IMR-90 (cell line): ENCODE results near the gene CROCC2. TPM values are rescaled to one million over a fixed set of nuclear protein-coding genes. Genes with fewer than 3 reads are reported as not detected.
A peak's percentile ranks its signal among the peaks of the same experiment; 100 is the strongest.

Experiments used
- ATAC-seq: fragments of 200-7000 bp; cut with Tn5 transposase; 2 replicates; pipeline ENCODE4 v1.9.1; 2020; ENCODE audit warnings: low read depth, mild to moderate bottlenecking, moderate library complexity
- BruUV-seq: library from RNA; stranded (reverse); fragments of 400-500 nt; replicated peaks from 2 replicates; lab custom pipeline; 2021; lab: Mats Ljungman, UMichigan
- CTCF ChIA-PET: fragments of 300-600 bp; formaldehyde crosslinking; extraction: SDS; loops from one replicate; lab custom pipeline; 2021; ENCODE audit warnings: antibody characterized with exemption; lab: Yijun Ruan, JAX
- POLR2A ChIA-PET: fragments of 300-600 bp; sonication (Branson Sonifier 250); formaldehyde crosslinking; loops from one replicate; lab custom pipeline; 2022; ENCODE audit warnings: antibody characterized with exemption; ENCODE audit not compliant: unreplicated experiment; lab: Charles Lee
- DNase-seq: peaks from one replicate; pipeline ENCODE4 v3.0.0; 2013
- H2AFZ ChIP-seq: replicated peaks from 2 replicates; pipeline ENCODE3; 2013; ENCODE audit warnings: low read length, mild to moderate bottlenecking; ENCODE audit not compliant: poor library complexity
- H2AK5ac ChIP-seq: 2 replicates; pipeline ENCODE4 v1.6.1; 2013; ENCODE audit warnings: low read depth, low read length, inconsistent platforms
- H2AK9ac ChIP-seq: replicated peaks from 2 replicates; pipeline ENCODE3; 2013; ENCODE audit warnings: mild to moderate bottlenecking, low read depth, low read length, moderate library complexity; ENCODE audit not compliant: poor library complexity
- H2BK120ac ChIP-seq: 2 replicates; pipeline ENCODE4 v1.6.1; 2013; ENCODE audit warnings: low read depth, low read length, inconsistent platforms
- H2BK15ac ChIP-seq: 3 replicates; pipeline ENCODE4 v1.6.1; 2013; ENCODE audit warnings: low read depth, low read length, inconsistent platforms
- H2BK20ac ChIP-seq: 2 replicates; pipeline ENCODE4 v1.6.1; 2013; ENCODE audit warnings: low read depth, mild to moderate bottlenecking, inconsistent platforms, low read length, moderate library complexity
- H2BK5ac ChIP-seq: 2 replicates; pipeline ENCODE4 v1.6.1; 2013; ENCODE audit warnings: mild to moderate bottlenecking, low read depth, low read length, inconsistent platforms; ENCODE audit not compliant: poor library complexity, severe bottlenecking
- H3K14ac ChIP-seq: replicated peaks from 2 replicates; pipeline ENCODE4 v1.6.1; 2013; ENCODE audit warnings: low read depth, low read length, inconsistent platforms
- H3K18ac ChIP-seq: 2 replicates; pipeline ENCODE4 v1.6.1; 2013; ENCODE audit warnings: low read depth, low read length, control low read depth
- H3K23ac ChIP-seq: 2 replicates; pipeline ENCODE4 v1.6.1; 2013; ENCODE audit warnings: low read depth, low read length, inconsistent platforms
- H3K27ac ChIP-seq: 2 replicates; pipeline ENCODE4 v1.5.1; 2013; ENCODE audit warnings: mild to moderate bottlenecking, control low read depth, low read length; ENCODE audit not compliant: insufficient read depth
- H3K27me3 ChIP-seq: 2 replicates; pipeline ENCODE4 v1.6.1; 2013; ENCODE audit warnings: low read length; ENCODE audit not compliant: control insufficient read depth, insufficient read depth
- H3K36me3 ChIP-seq: 2 replicates; pipeline ENCODE4 v1.6.1; 2013; ENCODE audit warnings: low read length, mixed read lengths; ENCODE audit not compliant: control insufficient read depth, insufficient read depth
- H3K4ac ChIP-seq: 2 replicates; pipeline ENCODE4 v1.6.1; 2013; ENCODE audit warnings: low read depth, low read length, inconsistent platforms
- H3K4me1 ChIP-seq: 2 replicates; pipeline ENCODE4 v1.6.1; 2013; ENCODE audit warnings: low read length, mixed read lengths; ENCODE audit not compliant: control insufficient read depth, insufficient read depth
- H3K4me2 ChIP-seq: 2 replicates; pipeline ENCODE4 v1.6.1; 2013; ENCODE audit warnings: low read depth, mild to moderate bottlenecking, control low read depth, low read length, moderate library complexity
- H3K4me3 ChIP-seq: 2 replicates; pipeline ENCODE4 v1.5.1; 2013; ENCODE audit warnings: low read depth, mild to moderate bottlenecking, control low read depth, low read length, moderate library complexity; ENCODE audit not compliant: insufficient read depth
- H3K56ac ChIP-seq: 2 replicates; pipeline ENCODE4 v1.6.1; 2013; ENCODE audit warnings: low read length, inconsistent platforms; ENCODE audit not compliant: insufficient read depth; ENCODE audit errors: extremely low read depth
- H3K79me1 ChIP-seq, 2 experiments: 2 replicates each; pipeline ENCODE4 v1.6.1; 2013; ENCODE audit warnings: low read length in 2 of 2, inconsistent platforms in 1 of 2, low read depth in 1 of 2
- H3K9ac ChIP-seq: 2 replicates; pipeline ENCODE4 v1.6.1; 2013; ENCODE audit warnings: low read depth, low read length, control low read depth
- H3K9me1 ChIP-seq: 2 replicates; pipeline ENCODE4 v1.6.1; 2013; ENCODE audit warnings: low read length, inconsistent platforms; ENCODE audit not compliant: insufficient read depth
- H3K9me3 ChIP-seq: 2 replicates; pipeline ENCODE4 v1.6.1; 2013; ENCODE audit warnings: low read length; ENCODE audit not compliant: control insufficient read depth, insufficient read depth
- H4K20me1 ChIP-seq: 2 replicates; pipeline ENCODE4 v1.6.1; 2013; ENCODE audit warnings: low read length, inconsistent platforms; ENCODE audit not compliant: insufficient read depth
- H4K5ac ChIP-seq: 2 replicates; pipeline ENCODE4 v1.6.1; 2013; ENCODE audit warnings: mild to moderate bottlenecking, low read depth, low read length, control low read depth
- H4K8ac ChIP-seq, 2 experiments: 2 replicates each; pipeline ENCODE4 v1.6.1; 2013; ENCODE audit warnings: low read depth in 2 of 2, low read length in 2 of 2, control low read depth in 1 of 2, inconsistent platforms in 1 of 2
- H4K91ac ChIP-seq: 2 replicates; pipeline ENCODE4 v1.6.1; 2013; ENCODE audit warnings: low read depth, low read length, inconsistent platforms; ENCODE audit not compliant: insufficient read depth
- BHLHE40 ChIP-seq: fragments of 150-350 bp; IDR thresholded peaks from 2 replicates; pipeline ENCODE4 v1.6.1; 2016; ENCODE audit warnings: mild to moderate bottlenecking, low read depth, low read length
- CTCF ChIP-seq: conservative IDR thresholded peaks from 2 replicates; pipeline ENCODE4 v1.5.1; 2012; ENCODE audit warnings: mild to moderate bottlenecking, low read depth, low read length, improper control_type of control experiment
- MAFK ChIP-seq: IDR thresholded peaks from 2 replicates; pipeline ENCODE4 v1.6.1; 2012; ENCODE audit warnings: low read depth, low read length, improper control_type of control experiment
- MAZ ChIP-seq: IDR thresholded peaks from 2 replicates; pipeline ENCODE4 v1.6.1; 2012; ENCODE audit warnings: low read depth, mild to moderate bottlenecking, low read length, improper control_type of control experiment, moderate library complexity, borderline replicate concordance
- MXI1 ChIP-seq: IDR thresholded peaks from 2 replicates; pipeline ENCODE4 v1.6.1; 2012; ENCODE audit warnings: low read depth, mild to moderate bottlenecking, low read length, moderate library complexity, borderline replicate concordance
- POLR2A ChIP-seq: IDR thresholded peaks from 2 replicates; pipeline ENCODE4 v1.6.1; 2012; ENCODE audit warnings: mild to moderate bottlenecking, low read depth, low read length
- RAD21 ChIP-seq: IDR thresholded peaks from 2 replicates; pipeline ENCODE4 v1.6.1; 2012; ENCODE audit warnings: low read length, improper control_type of control experiment
- RCOR1 ChIP-seq: IDR thresholded peaks from 2 replicates; pipeline ENCODE4 v1.6.1; 2012; ENCODE audit warnings: mild to moderate bottlenecking, low read length, improper control_type of control experiment; ENCODE audit not compliant: insufficient replicate concordance
- RFX5 ChIP-seq: IDR thresholded peaks from 2 replicates; pipeline ENCODE4 v1.8.0; 2012; ENCODE audit warnings: low read depth, mild to moderate bottlenecking, low read length, moderate library complexity
- WGBS, 2 experiments: methylation state at CpG; one replicate each; pipeline versions ENCODE4 v1.1.5 to v1.1.7; 2013; ENCODE audit warnings: missing lambda C conversion rate in 2 of 2; ENCODE audit not compliant: insufficient read length in 1 of 2; ENCODE audit errors: extremely low coverage in 2 of 2; 5-methylcytosine and 5-hydroxymethylcytosine counted together
- dilution Hi-C: fragments of 300-500 bp; cut with HindIII; formaldehyde crosslinking; loops from one replicate; pipeline ENCODE4 v1.14.3; 2018; ENCODE audit warnings: low sequenced_read_pairs; ENCODE audit not compliant: unreplicated experiment
- in situ Hi-C: fragments of 300-500 bp; cut with MboI; formaldehyde crosslinking; loops from 3 replicates; pipeline ENCODE4 v1.14.3; 2019; ENCODE audit warnings: low sequenced_read_pairs, inconsistent platforms, mixed read lengths
- intact Hi-C: fragments of 100-400 bp; cut with micrococcal nuclease; formaldehyde crosslinking; loops from 2 replicates; pipeline ENCODE4 v1.10.0; 2022
- polyA plus RNA-seq, 3 experiments: library from polyadenylated mRNA; depleted of rRNA; stranded (reverse); fragments of >200 nt; gene quantifications; 2 replicates each; pipeline ENCODE4 v1.2.3, GENCODE V29; 2012; ENCODE audit warnings: low replicate concordance in 1 of 3
- total RNA-seq: library from RNA; depleted of rRNA; stranded (reverse); fragments of >200 nt; gene quantifications from 2 replicates; pipeline ENCODE4 v1.2.3, GENCODE V29; 2012
- TF ChIP-seq, protein P1 (sequence below): fragments of 150-350 bp; IDR thresholded peaks from 2 replicates; pipeline ENCODE4 v1.6.1; 2017; ENCODE audit warnings: mild to moderate bottlenecking, antibody characterized with exemption, low read length, low read depth

The CROCC2 gene
- total and polyA plus RNA-seq, 2 of the 4 experiments (the other 2 are of a cell fraction): not detected

GRCh38 chr2:240922982-240923537 is 16.9 kb downstream of the CROCC2 start:
- H3K18ac ChIP-seq: peak overlapping the region; percentile 5; the same call in 1 of the 2 replicates
- H2BK15ac ChIP-seq: peak overlapping the region; percentile 26; the same call in 2 of the 3 replicates
- ATAC-seq: no peak
- H2AK9ac ChIP-seq: peak overlapping the region; percentile 81
- dilution Hi-C loops (no loop called here), intact Hi-C loops (no loop called here), in situ Hi-C loops (no loop called here)
- H2BK120ac ChIP-seq: peak overlapping the region; percentile 37
- H3K4me1 ChIP-seq: peaks cover 27% of the 10 kb centered on the region
- peak overlapping the region; percentile 99 for H2AK5ac ChIP-seq
- no peak overlapping the region for H3K4me2 ChIP-seq
- H3K27me3 ChIP-seq: no peaks in the 10 kb centered on the region
- no peak overlapping the region for H3K23ac ChIP-seq
- no peak overlapping the region for H3K56ac ChIP-seq
- H4K8ac ChIP-seq: peak overlapping the region in 1 of 2 experiments; percentile 52; a peak in 1 of 4 replicates
- BruUV-seq: no TSS peak
- no peak overlapping the region for H3K4me3 ChIP-seq
- CTCF ChIA-PET: no interaction called here
- H4K91ac ChIP-seq: peak overlapping the region; percentile 44
- H4K5ac ChIP-seq: peak overlapping the region; percentile 83; the same call in 1 of the 2 replicates
- H3K36me3 ChIP-seq: no peaks in the 10 kb centered on the region
- POLR2A ChIA-PET: no interaction called here
- H3K9me1 ChIP-seq: peaks cover 16% of the 10 kb centered on the region
- H2BK20ac ChIP-seq: peak overlapping the region; percentile 34; the same call in 1 of the 2 replicates
- peak overlapping the region; percentile 36; the same call in 1 of the 2 replicates for H3K4ac ChIP-seq
- H2BK5ac ChIP-seq: peak overlapping the region; percentile 51
- H3K9ac ChIP-seq: no peak overlapping the region
- no peaks in the 10 kb centered on the region for H3K9me3 ChIP-seq
- whole genome bisulfite sequencing, 2 experiments: 57% methylated on average over 2 of the region's 15 CpGs; no CpG with 5 or more reads in 1 of the 2 experiments
- H3K79me1 ChIP-seq: no peaks in the 10 kb centered on the region
- no peak for DNase-seq
- H3K27ac ChIP-seq: no peak overlapping the region
- no peaks in the 10 kb centered on the region for H4K20me1 ChIP-seq
- H3K14ac ChIP-seq: no peak overlapping the region
- TF ChIP-seq BHLHE40: no peak
- no peak for TF ChIP-seq CTCF
- TF ChIP-seq, protein P1, sequence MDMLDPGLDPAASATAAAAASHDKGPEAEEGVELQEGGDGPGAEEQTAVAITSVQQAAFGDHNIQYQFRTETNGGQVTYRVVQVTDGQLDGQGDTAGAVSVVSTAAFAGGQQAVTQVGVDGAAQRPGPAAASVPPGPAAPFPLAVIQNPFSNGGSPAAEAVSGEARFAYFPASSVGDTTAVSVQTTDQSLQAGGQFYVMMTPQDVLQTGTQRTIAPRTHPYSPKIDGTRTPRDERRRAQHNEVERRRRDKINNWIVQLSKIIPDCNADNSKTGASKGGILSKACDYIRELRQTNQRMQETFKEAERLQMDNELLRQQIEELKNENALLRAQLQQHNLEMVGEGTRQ: no peak
- no peak for TF ChIP-seq RAD21
- no peak for TF ChIP-seq MAZ
- no peak for TF ChIP-seq MAFK
- TF ChIP-seq RFX5: no peak
- no peak for TF ChIP-seq RCOR1
- TF ChIP-seq MXI1: no peak
- TF ChIP-seq POLR2A: no peak
- H2AFZ ChIP-seq: peak overlapping the region; percentile 46
